Neural progenitor cell (in vitro differentiated cells): ENCODE results near the gene E2F6. TPM values are rescaled to one million over a fixed set of nuclear protein-coding genes. Genes with fewer than 3 reads are reported as not detected.

ENCODE experiments used
- DNase-seq: peaks from one replicate; pipeline ENCODE4 v3.0.0-alpha.2; 2016; ENCODE audit warnings: low spot score
- H2AFZ ChIP-seq: fragments of 200-600 bp; sonication (generic); replicated peaks from 2 replicates; pipeline ENCODE4 v1.6.1; 2016; ENCODE audit warnings: antibody characterized with exemption
- H3F3A ChIP-seq: fragments of 200-600 bp; sonication (generic); 2 replicates; pipeline ENCODE4 v1.6.1; 2016; ENCODE audit warnings: antibody characterized with exemption, low read depth
- H3K27ac ChIP-seq: fragments of 200-600 bp; sonication (generic); 2 replicates; pipeline ENCODE4 v1.5.1; 2016; ENCODE audit warnings: mild to moderate bottlenecking
- H3K27me3 ChIP-seq: fragments of 200-600 bp; sonication (generic); 2 replicates; pipeline ENCODE4 v1.6.1; 2016; ENCODE audit warnings: mild to moderate bottlenecking, moderate library complexity
- H3K36me3 ChIP-seq: fragments of 200-600 bp; sonication (generic); 2 replicates; pipeline ENCODE4 v1.5.1; 2016
- H3K4me1 ChIP-seq: fragments of 200-600 bp; sonication (generic); 2 replicates; pipeline ENCODE4 v1.6.1; 2016; ENCODE audit warnings: mixed run types
- H3K4me2 ChIP-seq: fragments of 200-600 bp; sonication (generic); 2 replicates; pipeline ENCODE4 v1.6.1; 2016
- H3K4me3 ChIP-seq: fragments of 200-600 bp; sonication (generic); 2 replicates; pipeline ENCODE4 v1.5.1; 2016
- H3K79me2 ChIP-seq: fragments of 200-600 bp; sonication (generic); 2 replicates; pipeline ENCODE4 v1.6.1; 2016; ENCODE audit warnings: low read depth
- H3K9ac ChIP-seq: fragments of 200-600 bp; sonication (generic); 2 replicates; pipeline ENCODE4 v1.6.1; 2016
- H3K9me3 ChIP-seq: fragments of 200-600 bp; sonication (generic); 2 replicates; pipeline ENCODE4 v1.5.1; 2016; ENCODE audit warnings: low read depth
- H4K20me1 ChIP-seq: fragments of 200-600 bp; sonication (generic); 2 replicates; pipeline ENCODE4 v1.6.1; 2016; ENCODE audit warnings: low read depth
- H3K27ac Mint-ChIP-seq: 3 replicates; pipeline ENCODE4 v1.8.0; 2021; ENCODE audit warnings: mixed read lengths
- H3K27me3 Mint-ChIP-seq: 2 replicates; pipeline ENCODE4 v1.8.0; 2022; ENCODE audit warnings: low read depth, mild to moderate bottlenecking, inconsistent platforms, moderate library complexity, mixed read lengths; ENCODE audit not compliant: insufficient read depth
- H3K36me3 Mint-ChIP-seq: 3 replicates; pipeline ENCODE4 v1.8.0; 2021; ENCODE audit warnings: mixed read lengths
- H3K4me1 Mint-ChIP-seq: 3 replicates; pipeline ENCODE4 v1.8.0; 2021; ENCODE audit warnings: mixed read lengths
- H3K4me3 Mint-ChIP-seq: 3 replicates; pipeline ENCODE4 v1.8.0; 2021; ENCODE audit warnings: mild to moderate bottlenecking, moderate library complexity, mixed read lengths
- H3K9me3 Mint-ChIP-seq: 3 replicates; pipeline ENCODE4 v1.8.0; 2020; ENCODE audit warnings: mixed read lengths
- EZH2 ChIP-seq: fragments of 200-600 bp; sonication (generic); IDR thresholded peaks from 2 replicates; pipeline ENCODE4 v1.6.1; 2017; ENCODE audit warnings: antibody characterized with exemption, mild to moderate bottlenecking, moderate library complexity
- EZH2phosphoT487 ChIP-seq: fragments of 200-600 bp; sonication (generic); IDR thresholded peaks from 2 replicates; pipeline ENCODE4 v1.6.1; 2017; ENCODE audit warnings: antibody characterized with exemption
- total RNA-seq: library from RNA; depleted of rRNA; stranded (reverse); fragments of >200 nt; gene quantifications from 2 replicates; pipeline ENCODE4 v1.2.3, GENCODE V29; 2015; ENCODE audit warnings: low replicate concordance
- TF ChIP-seq, protein P1 (sequence below): fragments of 200-600 bp; sonication (generic); IDR thresholded peaks from 2 replicates; pipeline ENCODE4 v1.5.1; 2017; ENCODE audit warnings: antibody characterized with exemption, mild to moderate bottlenecking

E2F6 gene
- total RNA-seq, 1 donor from 2014 or later: 36.3 TPM

DNA sequence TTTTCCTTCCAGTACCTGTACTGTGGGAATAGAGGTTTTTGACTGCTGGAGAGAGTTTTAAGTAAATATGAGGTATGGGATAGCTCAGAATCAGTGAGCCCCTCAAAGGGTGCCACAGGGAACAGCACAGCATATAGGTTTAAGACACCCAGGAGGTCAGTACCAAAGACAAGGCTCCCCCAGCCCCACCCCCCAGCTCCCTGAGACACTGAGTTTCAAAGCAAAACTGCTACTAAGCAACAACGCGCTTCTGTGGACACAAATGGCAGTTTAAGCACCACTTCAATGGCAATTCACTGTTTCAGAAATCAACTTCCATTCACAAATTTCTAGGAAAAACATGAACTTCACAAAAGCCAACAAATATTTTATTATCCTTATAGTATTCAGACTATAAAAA, 15.2 kb downstream of the E2F6 start:
- H3K27ac Mint-ChIP-seq: peak overlapping the region; percentile 74
- no peaks in the 10 kb centered on the region for H3K27me3 Mint-ChIP-seq
- H3K27ac ChIP-seq: no peak overlapping the region
- H3K36me3 Mint-ChIP-seq: peaks cover 43% of the 10 kb centered on the region
- DNase-seq: no peak
- no peak for TF ChIP-seq EZH2
- TF ChIP-seq, protein P1, sequence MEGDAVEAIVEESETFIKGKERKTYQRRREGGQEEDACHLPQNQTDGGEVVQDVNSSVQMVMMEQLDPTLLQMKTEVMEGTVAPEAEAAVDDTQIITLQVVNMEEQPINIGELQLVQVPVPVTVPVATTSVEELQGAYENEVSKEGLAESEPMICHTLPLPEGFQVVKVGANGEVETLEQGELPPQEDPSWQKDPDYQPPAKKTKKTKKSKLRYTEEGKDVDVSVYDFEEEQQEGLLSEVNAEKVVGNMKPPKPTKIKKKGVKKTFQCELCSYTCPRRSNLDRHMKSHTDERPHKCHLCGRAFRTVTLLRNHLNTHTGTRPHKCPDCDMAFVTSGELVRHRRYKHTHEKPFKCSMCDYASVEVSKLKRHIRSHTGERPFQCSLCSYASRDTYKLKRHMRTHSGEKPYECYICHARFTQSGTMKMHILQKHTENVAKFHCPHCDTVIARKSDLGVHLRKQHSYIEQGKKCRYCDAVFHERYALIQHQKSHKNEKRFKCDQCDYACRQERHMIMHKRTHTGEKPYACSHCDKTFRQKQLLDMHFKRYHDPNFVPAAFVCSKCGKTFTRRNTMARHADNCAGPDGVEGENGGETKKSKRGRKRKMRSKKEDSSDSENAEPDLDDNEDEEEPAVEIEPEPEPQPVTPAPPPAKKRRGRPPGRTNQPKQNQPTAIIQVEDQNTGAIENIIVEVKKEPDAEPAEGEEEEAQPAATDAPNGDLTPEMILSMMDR: no peak
- TF ChIP-seq EZH2phosphoT487: no peak
- H3K4me3 ChIP-seq: no peak overlapping the region
- H4K20me1 ChIP-seq: peaks cover 14% of the 10 kb centered on the region
- H3K79me2 ChIP-seq: peaks cover 17% of the 10 kb centered on the region
- no peaks in the 10 kb centered on the region for H3K27me3 ChIP-seq
- peaks cover 13% of the 10 kb centered on the region for H3F3A ChIP-seq
- no peak overlapping the region for H2AFZ ChIP-seq
- peaks cover 17% of the 10 kb centered on the region for H3K4me1 Mint-ChIP-seq
- H3K4me2 ChIP-seq: no peak overlapping the region
- H3K4me1 ChIP-seq: no peaks in the 10 kb centered on the region
- peaks cover 14% of the 10 kb centered on the region for H3K36me3 ChIP-seq
- no peaks in the 10 kb centered on the region for H3K9me3 Mint-ChIP-seq
- no peaks in the 10 kb centered on the region for H3K9me3 ChIP-seq
- no peak overlapping the region for H3K9ac ChIP-seq
- no peak overlapping the region for H3K4me3 Mint-ChIP-seq

DNA sequence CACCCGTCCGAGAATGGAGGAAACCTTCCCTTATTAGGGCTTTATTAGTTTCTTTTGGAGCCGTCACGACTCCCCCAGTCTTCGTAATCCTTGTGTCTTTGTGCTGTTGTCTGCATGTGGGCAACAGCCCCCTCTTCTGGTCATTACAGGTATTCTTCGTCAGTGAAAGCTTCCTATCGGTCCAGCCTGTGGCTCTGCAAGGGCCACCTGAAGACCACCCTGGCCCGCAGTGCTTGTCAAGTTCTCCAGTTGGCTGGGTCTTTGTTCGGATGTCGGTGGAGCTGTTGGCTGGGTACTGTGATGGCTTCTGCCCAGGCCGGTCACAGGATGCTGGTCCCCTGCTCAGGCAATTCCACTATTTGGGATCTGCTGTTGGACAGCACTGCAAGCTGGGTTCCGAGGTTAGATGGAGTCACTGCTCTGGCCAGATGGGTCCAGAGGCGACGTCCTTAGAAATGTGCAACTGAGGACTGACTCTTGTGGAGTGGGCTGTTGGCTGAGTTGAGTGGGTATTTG, 19.2 kb downstream of the E2F6 start:
- Histone ChIP-seq H3K36me3 (no peaks in the 10 kb centered on the region), H3K4me3 (no peak overlapping the region), H3F3A (peaks cover 13% of the 10 kb centered on the region), H4K20me1 (no peaks in the 10 kb centered on the region), H3K9ac (no peak overlapping the region), H3K27me3 (no peaks in the 10 kb centered on the region), H2AFZ (no peak overlapping the region), H3K27ac (no peak overlapping the region), H3K4me1 (no peaks in the 10 kb centered on the region), H3K9me3 (no peaks in the 10 kb centered on the region), H3K79me2 (no peaks in the 10 kb centered on the region), H3K4me2 (no peak overlapping the region)
- TF ChIP-seq EZH2: no peak
- TF ChIP-seq, protein P1: peak; percentile 93
- TF ChIP-seq EZH2phosphoT487: no peak
- Mint-ChIP-seq H3K4me1 (peaks cover 10% of the 10 kb centered on the region), H3K27ac (no peak overlapping the region), H3K36me3 (peaks cover 47% of the 10 kb centered on the region), H3K4me3 (no peak overlapping the region), H3K27me3 (peaks cover 3% of the 10 kb centered on the region), H3K9me3 (peaks cover 17% of the 10 kb centered on the region)
- peak; percentile 80 for DNase-seq

DNA sequence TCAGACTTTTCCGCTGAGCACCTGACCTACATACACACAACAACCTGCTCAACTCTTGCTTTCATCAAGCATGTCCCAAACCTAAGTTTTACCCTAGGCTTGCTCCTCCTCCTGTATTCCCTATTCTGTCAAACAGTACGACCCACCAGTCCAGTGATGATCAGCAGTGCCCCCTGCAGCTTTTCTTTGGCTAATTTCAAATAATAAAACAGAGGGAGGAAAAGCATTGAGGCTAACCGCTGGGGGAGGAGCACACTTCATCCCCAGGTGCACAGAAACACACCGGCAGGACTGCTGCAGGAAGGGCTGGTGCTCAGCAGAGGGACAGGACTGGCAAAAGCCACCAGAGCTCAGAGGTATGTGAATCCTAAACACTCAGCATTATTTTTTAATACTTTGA, 21.2 kb downstream of the E2F6 start:
- Histone ChIP-seq H3K36me3 (no peaks in the 10 kb centered on the region), H3K27ac (no peak overlapping the region), H3K4me3 (no peak overlapping the region), H3K79me2 (no peaks in the 10 kb centered on the region), H3K9ac (no peak overlapping the region), H3K4me1 (no peaks in the 10 kb centered on the region), H4K20me1 (no peaks in the 10 kb centered on the region), H3K4me2 (no peak overlapping the region), H3K27me3 (no peaks in the 10 kb centered on the region), H2AFZ (no peak overlapping the region), H3F3A (peaks cover 13% of the 10 kb centered on the region), H3K9me3 (no peaks in the 10 kb centered on the region)
- H3K9me3 Mint-ChIP-seq: peaks cover 24% of the 10 kb centered on the region
- peaks cover 4% of the 10 kb centered on the region for H3K27me3 Mint-ChIP-seq
- H3K36me3 Mint-ChIP-seq: peaks cover 57% of the 10 kb centered on the region
- no peaks in the 10 kb centered on the region for H3K4me1 Mint-ChIP-seq
- no peak for TF ChIP-seq EZH2phosphoT487
- TF ChIP-seq, protein P1: no peak
- TF ChIP-seq EZH2: no peak
- no peak for DNase-seq
- no peak overlapping the region for H3K27ac Mint-ChIP-seq
- H3K4me3 Mint-ChIP-seq: no peak overlapping the region
